NCI-H187 treated with DMSO at 0.1 percent for 48 hours (cell line): ENCODE results near the gene VGF.
"Not testable (repeated sequence)": the region's sequence is repeated elsewhere in the genome, so short reads cannot be mapped to it uniquely, and the experiment has no call there.

Experiments used
- DNase-seq: peaks from one replicate; lab custom pipeline; 2025; lab: John Stamatoyannopoulos, UW

Gene VGF

GRCh38 chr7:101115215-101115614 lies 50.2 kb downstream of the VGF start:
- DNase-seq: no peak

- DNase-seq: no peak
Observed at GRCh38 chr7:101114492-101114891, 50.9 kb downstream of the VGF start.

GRCh38 chr7:101113836-101114235 lies 51.5 kb downstream of the VGF start:
- no peak for DNase-seq

- DNase-seq: not testable (repeated sequence)
Observed at GRCh38 chr7:101113140-101113539, 52.2 kb downstream of the VGF start.
